Measurements from ENCODE around the gene SOX12. TPM values are rescaled to one million over a fixed set of nuclear protein-coding genes. Genes with fewer than 3 reads are reported as not detected.

SOX12 gene
- total RNA-seq, result 7.7 and 8.1 TPM in 2 replicates

DNA sequence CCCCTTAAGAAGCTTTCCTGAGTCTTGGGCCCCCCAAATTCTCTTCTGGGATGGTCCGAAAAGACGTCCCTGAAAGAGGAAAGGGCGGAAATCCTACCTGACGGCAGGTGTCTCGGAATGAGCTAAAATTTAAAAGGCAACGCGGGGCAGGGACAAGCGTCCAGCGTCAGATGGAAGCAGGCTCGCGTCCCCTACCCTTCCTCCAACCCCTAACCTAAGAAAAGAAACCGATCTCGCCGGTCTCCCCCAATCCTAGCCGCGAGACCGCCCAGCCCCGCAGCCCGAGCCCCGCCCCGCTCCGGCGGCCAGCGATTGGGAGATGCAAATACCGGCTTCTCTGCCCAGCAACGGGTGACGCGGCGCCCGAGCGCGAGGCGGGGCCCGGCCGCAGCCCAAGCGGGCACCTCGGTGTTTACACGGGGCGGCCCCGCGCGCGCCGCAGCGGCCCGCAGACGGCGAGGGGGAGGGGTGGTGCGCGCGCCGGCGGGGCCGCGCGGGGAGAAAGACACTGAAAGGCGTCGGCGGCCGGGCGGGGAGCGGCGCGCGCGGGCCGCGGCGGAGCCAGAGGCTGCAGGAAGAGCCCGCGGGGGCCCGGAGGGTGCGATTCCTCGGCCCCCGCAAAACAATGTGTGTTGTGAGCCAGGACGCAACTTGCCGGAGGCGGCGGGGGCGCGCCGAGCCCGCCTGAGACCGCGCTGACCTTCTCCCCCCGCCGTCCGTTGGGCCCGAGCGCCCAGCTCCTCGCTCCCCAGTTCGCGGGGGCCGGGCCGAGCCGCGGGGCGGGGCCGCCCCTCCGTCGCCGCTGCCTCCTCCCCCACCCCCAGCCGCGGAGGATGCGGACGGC lies at the start of gene SOX12:
SOX12 (plus strand) TSS at position 508 of the 844 bp plus-strand sequence. CDS start 373 bp downstream, outside the sequence.
- intact Hi-C loops (cut with micrococcal nuclease), result loop anchor here (1.0 to 2.0 kb wide), 4 partner anchors 28 to 137 kb away; partner anchors contain the start of genes C20orf96, TBC1D20, TRIB3 and ZCCHC3

- intact Hi-C loops (cut with micrococcal nuclease), result no loop called here
Observed at GRCh38 chr20:275791-276190, 49.6 kb upstream of the SOX12 start.

DNA sequence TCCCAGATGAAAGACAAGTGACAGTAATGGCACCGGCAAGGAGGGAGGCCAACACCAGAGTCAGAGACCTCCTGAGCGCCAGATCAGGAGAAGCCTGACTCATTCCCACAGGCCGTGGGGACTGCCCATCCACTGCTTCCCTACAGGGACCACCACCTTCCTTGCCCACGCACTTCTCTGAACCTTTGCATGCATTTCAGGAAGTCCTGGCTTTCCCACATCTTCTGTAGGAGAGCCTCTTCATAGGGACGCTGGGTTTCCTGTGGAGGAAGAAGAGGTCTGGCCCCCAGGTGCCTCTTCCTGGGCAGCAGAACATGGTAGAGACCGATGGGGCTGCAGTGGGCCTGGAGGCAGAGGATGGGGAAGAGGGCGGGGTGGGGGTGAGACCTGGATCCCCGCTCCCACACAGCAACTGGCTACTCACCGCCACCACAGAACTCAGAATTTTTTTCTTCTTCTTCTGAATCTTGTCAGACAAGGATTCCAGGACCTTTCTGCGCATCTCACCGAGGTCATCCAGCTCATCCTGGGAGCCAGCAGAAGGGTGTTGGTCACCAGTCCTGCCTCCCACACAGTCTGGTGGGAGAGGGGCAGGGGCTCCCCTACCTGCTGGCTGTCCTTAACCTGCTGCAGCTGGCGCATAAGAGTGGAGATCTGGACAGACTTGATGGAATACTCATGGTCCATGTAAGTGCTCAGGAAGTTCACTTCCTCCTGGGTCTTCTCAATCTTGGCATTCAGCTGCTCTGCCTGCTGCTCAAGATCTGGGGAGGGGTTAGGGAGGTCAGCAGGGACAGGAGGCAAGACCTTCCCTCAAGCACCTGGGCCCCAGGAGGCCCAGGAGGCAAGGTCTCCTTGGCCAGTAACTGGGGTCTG lies 48.5 kb upstream of the SOX12 start:
- intact Hi-C loops (cut with micrococcal nuclease), result no loop called here

GRCh38 chr20:277496-277781 lies 47.9 kb upstream of the SOX12 start:
- intact Hi-C loops (cut with micrococcal nuclease), result no loop called here

- intact Hi-C loops (cut with micrococcal nuclease), result no loop called here
Observed at GRCh38 chr20:278181-278580, 47.2 kb upstream of the SOX12 start.

DNA sequence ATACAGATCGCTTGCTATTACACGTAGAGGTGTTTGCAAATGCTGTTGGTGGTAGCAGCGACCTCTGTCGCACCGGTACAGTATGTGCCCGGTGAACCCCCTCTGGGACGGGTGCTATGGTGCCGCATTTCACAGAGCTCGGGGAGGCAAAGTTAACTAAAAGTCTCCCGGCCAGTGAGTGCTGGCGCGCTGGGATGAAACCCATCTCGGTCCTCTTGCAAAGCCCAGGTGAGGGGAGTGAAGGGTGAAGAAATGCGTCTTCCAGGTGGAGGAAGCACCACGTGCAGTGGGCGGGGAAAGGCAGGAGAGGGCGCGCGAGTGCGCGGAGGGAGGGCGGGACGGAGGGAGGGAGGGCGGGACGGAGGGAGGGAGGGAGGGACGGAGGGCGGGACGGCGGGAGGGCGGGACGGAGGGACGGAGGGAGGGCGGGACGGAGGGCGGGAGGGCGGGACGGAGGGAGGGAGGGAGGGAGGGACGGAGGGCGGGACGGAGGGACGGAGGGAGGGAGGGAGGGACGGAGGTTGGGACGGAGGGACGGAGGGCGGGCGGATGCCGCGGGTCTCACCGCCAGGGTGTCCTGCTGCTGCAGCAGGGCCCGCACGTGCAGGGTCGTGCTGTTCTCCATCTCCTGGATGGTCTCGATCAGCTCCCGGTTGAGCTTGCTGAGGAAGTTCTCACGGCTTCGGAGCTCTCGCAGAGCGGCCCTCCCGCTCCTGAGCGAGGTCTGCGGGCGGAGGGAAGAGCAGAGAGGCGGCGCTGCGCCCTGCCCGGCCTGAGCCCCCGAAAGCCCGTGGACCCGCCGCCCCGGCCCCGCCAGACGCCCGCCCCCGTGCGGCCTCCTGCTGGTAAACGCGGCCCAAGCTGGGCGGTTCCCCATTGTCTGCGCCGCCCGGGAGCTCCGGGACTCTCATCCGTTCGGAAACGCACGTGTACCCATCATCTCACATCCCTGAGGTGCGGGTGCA lies 46.5 kb upstream of the SOX12 start:
- intact Hi-C loops (cut with micrococcal nuclease), result no loop called here

DNA sequence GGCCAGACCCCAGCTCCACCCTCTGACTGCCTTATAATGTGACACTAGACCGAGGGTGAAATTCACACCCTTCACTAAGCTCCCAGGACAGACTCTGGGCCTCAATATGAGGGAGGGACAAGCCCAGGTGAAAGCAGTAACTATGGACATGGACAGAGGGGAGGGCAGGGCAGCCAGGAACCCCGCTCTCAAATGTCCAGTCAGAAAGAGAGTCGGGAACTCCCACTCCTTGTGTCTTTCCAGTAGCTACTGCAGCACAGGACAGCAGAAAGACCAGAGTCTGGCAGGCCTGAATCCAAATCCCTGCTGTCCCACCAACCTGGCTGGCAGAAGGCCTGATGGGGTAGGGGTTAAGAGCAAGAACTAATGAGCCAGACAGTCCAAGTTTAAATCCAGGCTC lies 41.2 kb upstream of the SOX12 start:
- intact Hi-C loops (cut with micrococcal nuclease), result no loop called here

DNA sequence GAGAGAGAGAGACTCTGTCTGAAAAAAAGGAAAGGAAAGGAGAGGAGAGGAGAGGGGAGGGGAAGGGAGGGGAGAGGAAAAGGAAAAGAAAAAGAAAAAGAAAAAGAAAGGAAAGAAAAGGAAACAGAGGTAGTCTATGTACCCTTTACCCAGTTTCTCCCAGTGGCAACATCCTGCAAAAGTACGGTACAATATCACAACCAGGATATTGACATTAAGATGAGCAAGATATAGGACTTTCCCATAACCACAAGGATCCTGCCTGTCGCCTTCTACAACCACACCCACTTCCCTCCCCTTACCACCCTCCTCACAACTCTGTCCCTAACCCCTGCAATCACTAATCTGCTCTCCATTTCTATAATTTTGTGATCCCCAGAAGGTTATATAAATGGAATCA lies 38.8 kb upstream of the SOX12 start:
- intact Hi-C loops (cut with micrococcal nuclease), result no loop called here

- intact Hi-C loops (cut with micrococcal nuclease), result no loop called here
Observed at GRCh38 chr20:288956-289692, 36.2 kb upstream of the SOX12 start.

DNA sequence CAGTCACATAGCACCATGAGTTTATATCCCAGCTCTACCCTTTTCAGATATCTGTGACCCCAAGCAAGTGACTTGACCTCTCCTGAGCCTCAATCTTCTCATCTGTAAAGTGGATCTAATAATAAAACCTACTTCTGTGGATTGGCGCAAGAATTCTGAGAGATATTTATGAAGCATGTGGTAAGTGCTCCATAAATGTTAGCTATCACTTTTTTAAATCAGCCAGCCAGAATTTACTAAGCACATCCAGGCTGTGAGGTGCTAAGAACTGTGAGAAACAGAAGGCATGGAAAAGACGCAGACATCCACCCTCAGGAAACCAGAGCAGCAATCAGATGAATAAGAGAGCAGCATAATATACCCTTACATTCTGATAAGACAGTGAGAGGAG lies 35.7 kb upstream of the SOX12 start:
- intact Hi-C loops (cut with micrococcal nuclease), result loop anchor here (1.0 kb wide), 3 partner anchors 9 to 36 kb away; partner anchors contain the start of gene SOX12

DNA sequence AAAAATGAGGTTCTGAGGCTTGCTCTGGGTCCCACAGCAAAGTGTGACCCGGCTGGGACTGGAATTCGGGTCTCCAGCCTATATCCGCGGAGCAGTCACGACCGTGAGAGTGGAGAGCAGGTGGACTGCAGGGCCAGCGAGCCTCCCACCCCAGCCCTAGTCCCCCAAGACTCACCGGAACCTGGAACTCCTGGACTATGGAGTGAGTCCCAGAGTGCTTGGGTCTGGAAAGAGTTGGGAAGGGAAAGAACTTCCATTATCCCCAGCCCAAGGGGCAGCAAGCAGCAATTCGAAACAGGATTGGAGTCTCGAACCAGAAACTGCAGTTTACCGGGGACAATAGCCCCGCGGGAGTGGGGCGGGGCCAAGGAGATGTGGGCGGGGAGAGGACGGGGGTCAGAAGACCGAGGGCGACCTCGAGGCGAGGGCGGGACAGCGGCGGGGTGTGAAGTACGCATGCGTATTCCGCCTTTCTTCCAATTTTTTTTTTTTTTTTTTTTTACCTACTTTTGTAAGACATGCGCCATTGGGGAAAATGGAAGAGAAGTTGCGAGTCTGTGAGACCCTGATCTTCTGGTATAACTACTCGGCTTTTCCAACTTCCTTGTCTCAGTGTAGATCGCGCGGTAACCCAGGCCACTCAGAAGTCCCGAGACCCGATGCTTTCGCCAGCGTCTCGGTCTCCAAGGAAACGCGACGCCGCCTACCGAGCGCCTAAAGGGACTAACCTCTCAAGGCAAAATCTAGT lies 35.1 kb upstream of the SOX12 start, which contains the start of gene C20orf96:
C20orf96 (minus strand) TSS at position 667 of the 748 bp plus-strand sequence; CDS start at position 527, 140 bp downstream.
- intact Hi-C loops (cut with micrococcal nuclease), result loop anchor here (1.0 kb wide), 3 partner anchors 8 to 35 kb away; partner anchors contain the start of gene SOX12

- intact Hi-C loops (cut with micrococcal nuclease), result no loop called here
Observed at GRCh38 chr20:294602-295001, 30.8 kb upstream of the SOX12 start.

DNA sequence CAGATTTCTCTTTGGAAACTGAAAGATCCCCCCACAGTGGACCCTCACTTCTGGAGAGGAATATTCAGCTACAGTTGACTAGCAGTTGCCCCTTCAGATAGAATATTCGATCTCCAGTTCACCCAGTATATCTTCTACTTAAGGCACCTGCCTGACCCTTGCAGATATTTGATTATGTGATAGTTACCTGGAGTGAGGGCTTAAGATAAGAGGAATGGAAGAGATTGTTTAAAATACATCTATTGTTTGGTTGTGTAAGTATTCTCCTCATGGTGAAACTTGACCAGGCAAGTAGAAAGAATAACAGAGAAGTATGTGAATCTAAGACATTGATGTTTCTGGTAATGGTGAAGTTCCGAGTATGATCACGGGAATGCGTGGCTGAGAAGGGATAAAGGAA lies 29.5 kb upstream of the SOX12 start:
- intact Hi-C loops (cut with micrococcal nuclease), result loop anchor here (2.0 kb wide), 1 partner anchor 247 kb away; the partner anchor contains the start of gene CSNK2A1

DNA sequence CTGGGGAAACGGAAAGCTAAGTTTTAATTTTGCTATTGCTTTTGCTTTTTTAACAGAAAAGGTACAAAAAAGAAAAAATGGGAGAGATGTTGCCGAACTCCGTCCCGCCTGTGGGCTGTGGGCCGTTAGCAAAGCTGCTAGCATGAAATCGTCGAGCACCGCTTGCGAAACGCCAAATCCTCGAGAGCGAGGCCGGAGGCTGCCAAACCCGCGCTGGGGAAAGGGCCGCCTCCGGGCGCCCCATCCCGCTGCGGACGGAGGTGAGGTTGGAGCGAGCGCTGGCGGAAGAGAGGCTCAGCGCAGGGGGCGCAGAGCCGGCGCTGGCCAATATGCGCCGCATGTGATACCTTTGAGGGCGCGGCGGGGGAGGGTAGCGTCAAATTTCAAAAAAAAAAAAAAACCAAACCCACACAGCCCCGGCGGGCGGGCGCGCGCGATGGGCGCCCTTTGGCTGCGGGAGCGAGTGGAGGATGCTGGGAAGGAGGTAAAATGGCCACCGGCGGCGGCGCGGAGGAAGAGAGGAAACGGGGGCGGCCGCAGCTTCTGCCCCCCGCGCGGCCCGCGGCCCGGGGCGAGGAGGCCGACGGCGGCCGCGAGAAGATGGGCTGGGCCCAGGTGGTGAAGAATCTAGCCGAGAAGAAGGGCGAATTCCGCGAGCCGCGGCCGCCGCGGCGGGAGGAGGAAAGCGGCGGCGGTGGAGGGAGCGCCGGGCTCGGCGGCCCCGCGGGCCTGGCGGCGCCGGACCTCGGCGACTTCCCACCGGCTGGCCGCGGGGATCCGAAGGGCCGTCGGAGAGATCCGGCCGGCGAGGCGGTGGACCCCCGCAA lies 28.0 kb upstream of the SOX12 start, which contains the start of gene ZCCHC3:
ZCCHC3 (plus strand) TSS at position 473 of the 827 bp plus-strand sequence; CDS start at position 490, 17 bp downstream.
- intact Hi-C loops (cut with micrococcal nuclease), result loop anchor here (1.0 to 2.0 kb wide), 2 partner anchors 28 to 245 kb away; partner anchors contain the start of genes CSNK2A1 and SOX12

GRCh38 chr20:297925-298775 lies 27.2 kb upstream of the SOX12 start:
- intact Hi-C loops (cut with micrococcal nuclease), result loop anchor here (1.0 to 2.0 kb wide), 5 partner anchors 8 to 245 kb away; partner anchors contain the start of genes C20orf96, CSNK2A1, SOX12 and TBC1D20

DNA sequence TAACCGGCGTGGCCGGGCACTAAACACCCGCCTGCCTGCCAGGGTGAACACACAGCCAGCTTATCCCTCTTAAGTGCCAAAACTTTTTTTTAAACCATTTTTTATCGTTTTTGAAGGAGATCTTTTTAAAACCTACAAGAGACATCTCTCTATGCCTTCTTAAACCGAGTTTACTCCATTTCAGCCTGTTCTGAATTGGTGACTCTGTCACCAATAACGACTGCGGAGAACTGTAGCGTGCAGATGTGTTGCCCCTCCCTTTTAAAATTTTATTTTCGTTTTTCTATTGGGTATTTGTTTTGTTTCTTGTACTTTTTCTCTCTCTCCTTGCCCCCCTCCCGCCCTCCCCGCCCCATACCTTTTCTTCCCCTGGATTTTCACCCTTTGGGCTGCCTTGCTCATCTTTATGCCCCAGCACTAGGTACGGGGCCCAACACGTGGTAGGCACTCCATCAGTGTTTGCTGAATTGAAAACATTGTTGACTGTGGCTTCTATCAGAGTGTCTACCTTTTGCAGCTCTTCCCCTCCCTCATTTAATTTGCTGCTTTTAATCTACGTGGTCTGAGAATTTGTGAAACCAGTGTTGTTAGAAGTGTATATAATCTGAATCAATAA lies 26.5 kb upstream of the SOX12 start:
- intact Hi-C loops (cut with micrococcal nuclease), result loop anchor here (1.0 kb wide), 3 partner anchors 9 to 163 kb away; partner anchors contain the start of genes C20orf96 and TBC1D20

All from T-helper 2 cell treated with Interferon-gamma antibody and Interleukin-4, amounts not matched to agents 100 ng/mL and 5 ng/mL, for 36 hours (primary cell).